IMR-90 (cell line): ENCODE measurements around the gene ETS1. TPM values are rescaled to one million over a fixed set of nuclear protein-coding genes. Genes with fewer than 3 reads are reported as not detected.

Experiments used
- ATAC-seq: fragments of 200-7000 bp; cut with Tn5 transposase; 2 replicates; pipeline ENCODE4 v1.9.1; 2020; ENCODE audit warnings: low read depth, mild to moderate bottlenecking, moderate library complexity
- BruUV-seq: library from RNA; stranded (reverse); fragments of 400-500 nt; replicated peaks from 2 replicates; lab custom pipeline; 2021; lab: Mats Ljungman, UMichigan
- CTCF ChIA-PET: fragments of 300-600 bp; formaldehyde crosslinking; extraction: SDS; loops from one replicate; lab custom pipeline; 2021; ENCODE audit warnings: antibody characterized with exemption; lab: Yijun Ruan, JAX
- POLR2A ChIA-PET: fragments of 300-600 bp; sonication (Branson Sonifier 250); formaldehyde crosslinking; loops from one replicate; lab custom pipeline; 2022; ENCODE audit warnings: antibody characterized with exemption; ENCODE audit not compliant: unreplicated experiment; lab: Charles Lee
- DNase-seq: peaks from one replicate; pipeline ENCODE4 v3.0.0; 2013
- H2AFZ ChIP-seq: replicated peaks from 2 replicates; pipeline ENCODE3; 2013; ENCODE audit warnings: low read length, mild to moderate bottlenecking; ENCODE audit not compliant: poor library complexity
- H2AK5ac ChIP-seq: 2 replicates; pipeline ENCODE4 v1.6.1; 2013; ENCODE audit warnings: low read depth, low read length, inconsistent platforms
- H2AK9ac ChIP-seq: replicated peaks from 2 replicates; pipeline ENCODE3; 2013; ENCODE audit warnings: mild to moderate bottlenecking, low read depth, low read length, moderate library complexity; ENCODE audit not compliant: poor library complexity
- H2BK120ac ChIP-seq: 2 replicates; pipeline ENCODE4 v1.6.1; 2013; ENCODE audit warnings: low read depth, low read length, inconsistent platforms
- H2BK15ac ChIP-seq: 3 replicates; pipeline ENCODE4 v1.6.1; 2013; ENCODE audit warnings: low read depth, low read length, inconsistent platforms
- H2BK20ac ChIP-seq: 2 replicates; pipeline ENCODE4 v1.6.1; 2013; ENCODE audit warnings: low read depth, mild to moderate bottlenecking, inconsistent platforms, low read length, moderate library complexity
- H2BK5ac ChIP-seq: 2 replicates; pipeline ENCODE4 v1.6.1; 2013; ENCODE audit warnings: mild to moderate bottlenecking, low read depth, low read length, inconsistent platforms; ENCODE audit not compliant: poor library complexity, severe bottlenecking
- H3K14ac ChIP-seq: replicated peaks from 2 replicates; pipeline ENCODE4 v1.6.1; 2013; ENCODE audit warnings: low read depth, low read length, inconsistent platforms
- H3K18ac ChIP-seq: 2 replicates; pipeline ENCODE4 v1.6.1; 2013; ENCODE audit warnings: low read depth, low read length, control low read depth
- H3K23ac ChIP-seq: 2 replicates; pipeline ENCODE4 v1.6.1; 2013; ENCODE audit warnings: low read depth, low read length, inconsistent platforms
- H3K27ac ChIP-seq: 2 replicates; pipeline ENCODE4 v1.5.1; 2013; ENCODE audit warnings: mild to moderate bottlenecking, control low read depth, low read length; ENCODE audit not compliant: insufficient read depth
- H3K27me3 ChIP-seq: 2 replicates; pipeline ENCODE4 v1.6.1; 2013; ENCODE audit warnings: low read length; ENCODE audit not compliant: control insufficient read depth, insufficient read depth
- H3K36me3 ChIP-seq: 2 replicates; pipeline ENCODE4 v1.6.1; 2013; ENCODE audit warnings: low read length, mixed read lengths; ENCODE audit not compliant: control insufficient read depth, insufficient read depth
- H3K4ac ChIP-seq: 2 replicates; pipeline ENCODE4 v1.6.1; 2013; ENCODE audit warnings: low read depth, low read length, inconsistent platforms
- H3K4me1 ChIP-seq: 2 replicates; pipeline ENCODE4 v1.6.1; 2013; ENCODE audit warnings: low read length, mixed read lengths; ENCODE audit not compliant: control insufficient read depth, insufficient read depth
- H3K4me2 ChIP-seq: 2 replicates; pipeline ENCODE4 v1.6.1; 2013; ENCODE audit warnings: low read depth, mild to moderate bottlenecking, control low read depth, low read length, moderate library complexity
- H3K4me3 ChIP-seq: 2 replicates; pipeline ENCODE4 v1.5.1; 2013; ENCODE audit warnings: low read depth, mild to moderate bottlenecking, control low read depth, low read length, moderate library complexity; ENCODE audit not compliant: insufficient read depth
- H3K56ac ChIP-seq: 2 replicates; pipeline ENCODE4 v1.6.1; 2013; ENCODE audit warnings: low read length, inconsistent platforms; ENCODE audit not compliant: insufficient read depth; ENCODE audit errors: extremely low read depth
- H3K79me1 ChIP-seq, 2 experiments: 2 replicates each; pipeline ENCODE4 v1.6.1; 2013; ENCODE audit warnings: low read length in 2 of 2, inconsistent platforms in 1 of 2, low read depth in 1 of 2
- H3K9ac ChIP-seq: 2 replicates; pipeline ENCODE4 v1.6.1; 2013; ENCODE audit warnings: low read depth, low read length, control low read depth
- H3K9me1 ChIP-seq: 2 replicates; pipeline ENCODE4 v1.6.1; 2013; ENCODE audit warnings: low read length, inconsistent platforms; ENCODE audit not compliant: insufficient read depth
- H3K9me3 ChIP-seq: 2 replicates; pipeline ENCODE4 v1.6.1; 2013; ENCODE audit warnings: low read length; ENCODE audit not compliant: control insufficient read depth, insufficient read depth
- H4K20me1 ChIP-seq: 2 replicates; pipeline ENCODE4 v1.6.1; 2013; ENCODE audit warnings: low read length, inconsistent platforms; ENCODE audit not compliant: insufficient read depth
- H4K5ac ChIP-seq: 2 replicates; pipeline ENCODE4 v1.6.1; 2013; ENCODE audit warnings: mild to moderate bottlenecking, low read depth, low read length, control low read depth
- H4K8ac ChIP-seq, 2 experiments: 2 replicates each; pipeline ENCODE4 v1.6.1; 2013; ENCODE audit warnings: low read depth in 2 of 2, low read length in 2 of 2, control low read depth in 1 of 2, inconsistent platforms in 1 of 2
- H4K91ac ChIP-seq: 2 replicates; pipeline ENCODE4 v1.6.1; 2013; ENCODE audit warnings: low read depth, low read length, inconsistent platforms; ENCODE audit not compliant: insufficient read depth
- CHD1 ChIP-seq: IDR thresholded peaks from 2 replicates; pipeline ENCODE4 v1.6.1; 2012; ENCODE audit warnings: low read depth, low read length, improper control_type of control experiment
- CTCF ChIP-seq: conservative IDR thresholded peaks from 2 replicates; pipeline ENCODE4 v1.5.1; 2012; ENCODE audit warnings: mild to moderate bottlenecking, low read depth, low read length, improper control_type of control experiment
- MAFK ChIP-seq: IDR thresholded peaks from 2 replicates; pipeline ENCODE4 v1.6.1; 2012; ENCODE audit warnings: low read depth, low read length, improper control_type of control experiment
- POLR2A ChIP-seq: IDR thresholded peaks from 2 replicates; pipeline ENCODE4 v1.6.1; 2012; ENCODE audit warnings: mild to moderate bottlenecking, low read depth, low read length
- RCOR1 ChIP-seq: IDR thresholded peaks from 2 replicates; pipeline ENCODE4 v1.6.1; 2012; ENCODE audit warnings: mild to moderate bottlenecking, low read length, improper control_type of control experiment; ENCODE audit not compliant: insufficient replicate concordance
- USF2 ChIP-seq: fragments of 150-350 bp; IDR thresholded peaks from 2 replicates; pipeline ENCODE4 v1.6.1; 2017; ENCODE audit warnings: mild to moderate bottlenecking, antibody characterized with exemption, low read length, low read depth
- WGBS, 2 experiments: methylation state at CpG; one replicate each; pipeline versions ENCODE4 v1.1.5 to v1.1.7; 2013; ENCODE audit warnings: missing lambda C conversion rate in 2 of 2; ENCODE audit not compliant: insufficient read length in 1 of 2; ENCODE audit errors: extremely low coverage in 2 of 2; 5-methylcytosine and 5-hydroxymethylcytosine counted together
- dilution Hi-C: fragments of 300-500 bp; cut with HindIII; formaldehyde crosslinking; loops from one replicate; pipeline ENCODE4 v1.14.3; 2018; ENCODE audit warnings: low sequenced_read_pairs; ENCODE audit not compliant: unreplicated experiment
- in situ Hi-C: fragments of 300-500 bp; cut with MboI; formaldehyde crosslinking; loops from 3 replicates; pipeline ENCODE4 v1.14.3; 2019; ENCODE audit warnings: low sequenced_read_pairs, inconsistent platforms, mixed read lengths
- intact Hi-C: fragments of 100-400 bp; cut with micrococcal nuclease; formaldehyde crosslinking; loops from 2 replicates; pipeline ENCODE4 v1.10.0; 2022
- polyA plus RNA-seq, 3 experiments: library from polyadenylated mRNA; depleted of rRNA; stranded (reverse); fragments of >200 nt; gene quantifications; 2 replicates each; pipeline ENCODE4 v1.2.3, GENCODE V29; 2012; ENCODE audit warnings: low replicate concordance in 1 of 3
- total RNA-seq: library from RNA; depleted of rRNA; stranded (reverse); fragments of >200 nt; gene quantifications from 2 replicates; pipeline ENCODE4 v1.2.3, GENCODE V29; 2012

ETS1 gene
- total and polyA plus RNA-seq, 2 of the 4 experiments (the other 2 are of a cell fraction): 41.2 to 56.3 TPM

- TF ChIP-seq CTCF (no peak), USF2 (no peak), RCOR1 (no peak)
Observed at GRCh38 chr11:128462922-128463321, 124.4 kb downstream of the ETS1 start (continued).

- Histone ChIP-seq H3K36me3 (peaks cover 31% of the 10 kb centered on the region), H4K8ac (no peak overlapping the region), H3K23ac (no peak overlapping the region), H3K9ac (no peak overlapping the region), H3K4ac (peak overlapping the region; percentile 47; the same call in 1 of the 2 replicates), H3K9me3 (no peaks in the 10 kb centered on the region), H4K5ac (no peak overlapping the region), H3K9me1 (peaks cover 25% of the 10 kb centered on the region), H2BK5ac (no peak overlapping the region), H4K20me1 (peaks cover 10% of the 10 kb centered on the region), H2AK9ac (no peak overlapping the region), H3K27me3 (no peaks in the 10 kb centered on the region), H2AK5ac (no peak overlapping the region; the same call in 1 of the 2 replicates), H2BK20ac (no peak overlapping the region), H3K4me1 (peaks cover 23% of the 10 kb centered on the region), H2AFZ (no peak overlapping the region), H3K14ac (no peak overlapping the region), H3K56ac (no peak overlapping the region), H2BK120ac (no peak overlapping the region), H2BK15ac (no peak overlapping the region), H3K27ac (no peak overlapping the region), H3K18ac (no peak overlapping the region), H3K4me3 (no peak overlapping the region), H3K4me2 (no peak overlapping the region), H4K91ac (no peak overlapping the region), H3K79me1 (peaks cover 61 to 87% of the 10 kb centered on the region in 2 experiments)
- DNase-seq (no peak), ATAC-seq (no peak)
- BruUV-seq: no TSS peak
- in situ Hi-C loops (no loop called here), dilution Hi-C loops (no loop called here), intact Hi-C loops (loop anchor here (2.0 kb wide), 1 partner anchor 59 kb away; no protein-coding TSS in a partner anchor)
- ChIA-PET POLR2A (no interaction called here), CTCF (no interaction called here)
- 96% methylated on average over 4 of the region's 13 CpGs; no CpG with 5 or more reads in 1 of the 2 experiments for WGBS, 2 experiments
- TF ChIP-seq CHD1: no peak
- TF ChIP-seq POLR2A: no peak
- TF ChIP-seq MAFK: no peak
Observed at GRCh38 chr11:128462189-128462588, 125.2 kb downstream of the ETS1 start.
